ENCODE data around the gene COL25A1. TPM values are rescaled to one million over a fixed set of nuclear protein-coding genes. Genes with fewer than 3 reads are reported as not detected.
A peak's percentile ranks its signal among the peaks of the same experiment; 100 is the strongest.

COL25A1 gene
- total RNA-seq, 2 experiments from 2014 or later = 0.36 TPM; not detected in 1

- Mint-ChIP-seq H3K27me3 (peaks cover 15% of the 10 kb centered on the region), H3K9me3 (no peaks in the 10 kb centered on the region), H3K4me3 (no peak overlapping the region), H3K36me3 (no peaks in the 10 kb centered on the region), H3K27ac (no peak overlapping the region), H3K4me1 (peaks cover 5% of the 10 kb centered on the region)
- DNase-seq = peak; percentile 34
Measured at GRCh38 chr4:108830509-108831244, 471.8 kb downstream of the COL25A1 start.

GRCh38 chr4:108829966-108830492 lies 472.4 kb downstream of the COL25A1 start:
- peaks cover 15% of the 10 kb centered on the region for H3K27me3 Mint-ChIP-seq
- H3K9me3 Mint-ChIP-seq = no peaks in the 10 kb centered on the region
- H3K36me3 Mint-ChIP-seq = no peaks in the 10 kb centered on the region
- DNase-seq = no peak
- H3K4me1 Mint-ChIP-seq = peaks cover 5% of the 10 kb centered on the region
- no peak overlapping the region for H3K27ac Mint-ChIP-seq
- no peak overlapping the region for H3K4me3 Mint-ChIP-seq

- H3K4me3 Mint-ChIP-seq = no peak overlapping the region
- H3K4me1 Mint-ChIP-seq = peaks cover 5% of the 10 kb centered on the region
- H3K9me3 Mint-ChIP-seq = no peaks in the 10 kb centered on the region
- no peaks in the 10 kb centered on the region for H3K36me3 Mint-ChIP-seq
- no peak overlapping the region for H3K27ac Mint-ChIP-seq
- DNase-seq = no peak
- H3K27me3 Mint-ChIP-seq = peaks cover 6% of the 10 kb centered on the region
Measured at GRCh38 chr4:108828620-108829019, 473.8 kb downstream of the COL25A1 start.

- no peak overlapping the region for H3K27ac Mint-ChIP-seq
- peaks cover under 1% of the 10 kb centered on the region for H3K27me3 Mint-ChIP-seq
- no peaks in the 10 kb centered on the region for H3K36me3 Mint-ChIP-seq
- peaks cover 4% of the 10 kb centered on the region for H3K4me1 Mint-ChIP-seq
- H3K9me3 Mint-ChIP-seq = no peaks in the 10 kb centered on the region
- no peak for DNase-seq
- no peak overlapping the region for H3K4me3 Mint-ChIP-seq
Measured at GRCh38 chr4:108825737-108826136, 476.7 kb downstream of the COL25A1 start.

- Mint-ChIP-seq H3K27me3 (peaks cover 7% of the 10 kb centered on the region), H3K9me3 (no peaks in the 10 kb centered on the region), H3K4me1 (no peaks in the 10 kb centered on the region), H3K4me3 (no peak overlapping the region), H3K27ac (no peak overlapping the region), H3K36me3 (no peaks in the 10 kb centered on the region)
- no peak for DNase-seq
Measured at GRCh38 chr4:108821351-108821930, 481.0 kb downstream of the COL25A1 start.

GRCh38 chr4:108820492-108821350 lies 481.7 kb downstream of the COL25A1 start:
- Mint-ChIP-seq H3K27me3 (peaks cover 7% of the 10 kb centered on the region), H3K36me3 (no peaks in the 10 kb centered on the region), H3K9me3 (no peaks in the 10 kb centered on the region), H3K27ac (no peak overlapping the region), H3K4me1 (no peaks in the 10 kb centered on the region), H3K4me3 (no peak overlapping the region)
- DNase-seq = no peak

GRCh38 chr4:108814326-108814725 lies 488.1 kb downstream of the COL25A1 start:
- Mint-ChIP-seq H3K36me3 (no peaks in the 10 kb centered on the region), H3K27me3 (peaks cover 9% of the 10 kb centered on the region), H3K9me3 (no peaks in the 10 kb centered on the region), H3K27ac (no peak overlapping the region), H3K4me1 (no peaks in the 10 kb centered on the region), H3K4me3 (no peak overlapping the region)
- no peak for DNase-seq

- no peak overlapping the region for H3K27ac Mint-ChIP-seq
Measured at GRCh38 chr4:108813261-108813660, 489.2 kb downstream of the COL25A1 start.

GRCh38 chr4:108811486-108811885 lies 491.0 kb downstream of the COL25A1 start:
- no peak overlapping the region for H3K27ac Mint-ChIP-seq
- no peaks in the 10 kb centered on the region for H3K4me1 Mint-ChIP-seq
- DNase-seq = no peak
- no peaks in the 10 kb centered on the region for H3K9me3 Mint-ChIP-seq
- H3K36me3 Mint-ChIP-seq = no peaks in the 10 kb centered on the region
- H3K4me3 Mint-ChIP-seq = no peak overlapping the region
- H3K27me3 Mint-ChIP-seq = peaks cover 11% of the 10 kb centered on the region

More at GRCh38 chr4:108813261-108813660, 489.2 kb downstream of the COL25A1 start:
- Mint-ChIP-seq H3K4me3 (no peak overlapping the region), H3K27me3 (peaks cover 9% of the 10 kb centered on the region), H3K9me3 (no peaks in the 10 kb centered on the region), H3K4me1 (no peaks in the 10 kb centered on the region), H3K36me3 (no peaks in the 10 kb centered on the region)
- DNase-seq = no peak

- Mint-ChIP-seq H3K36me3 (no peaks in the 10 kb centered on the region), H3K27ac (no peak overlapping the region)
- no peak for DNase-seq
Measured at GRCh38 chr4:108810087-108810486, 492.4 kb downstream of the COL25A1 start.

GRCh38 chr4:108804648-108805273 lies 497.7 kb downstream of the COL25A1 start:
- no peak for DNase-seq
- H3K4me1 Mint-ChIP-seq = no peaks in the 10 kb centered on the region
- no peak overlapping the region for H3K4me3 Mint-ChIP-seq
- H3K36me3 Mint-ChIP-seq = no peaks in the 10 kb centered on the region
- H3K27me3 Mint-ChIP-seq = peaks cover 5% of the 10 kb centered on the region
- no peak overlapping the region for H3K27ac Mint-ChIP-seq
- no peaks in the 10 kb centered on the region for H3K9me3 Mint-ChIP-seq

More at GRCh38 chr4:108810087-108810486, 492.4 kb downstream of the COL25A1 start:
- Mint-ChIP-seq H3K27me3 (peaks cover 11% of the 10 kb centered on the region), H3K4me3 (no peak overlapping the region), H3K4me1 (no peaks in the 10 kb centered on the region), H3K9me3 (no peaks in the 10 kb centered on the region)

- Mint-ChIP-seq H3K4me3 (no peak overlapping the region), H3K27me3 (no peaks in the 10 kb centered on the region), H3K27ac (no peak overlapping the region), H3K36me3 (no peaks in the 10 kb centered on the region), H3K4me1 (no peaks in the 10 kb centered on the region), H3K9me3 (no peaks in the 10 kb centered on the region)
- DNase-seq = no peak
Measured at GRCh38 chr4:108799306-108799705, 503.2 kb downstream of the COL25A1 start.

GRCh38 chr4:108796173-108796572 lies 506.3 kb downstream of the COL25A1 start:
- Mint-ChIP-seq H3K9me3 (no peaks in the 10 kb centered on the region), H3K27ac (no peak overlapping the region), H3K36me3 (no peaks in the 10 kb centered on the region), H3K4me3 (no peak overlapping the region), H3K27me3 (no peaks in the 10 kb centered on the region), H3K4me1 (no peaks in the 10 kb centered on the region)
- DNase-seq = no peak

GRCh38 chr4:108795733-108796132 lies 506.7 kb downstream of the COL25A1 start:
- DNase-seq = no peak
- Mint-ChIP-seq H3K4me3 (no peak overlapping the region), H3K27ac (no peak overlapping the region), H3K4me1 (no peaks in the 10 kb centered on the region), H3K36me3 (no peaks in the 10 kb centered on the region), H3K9me3 (no peaks in the 10 kb centered on the region), H3K27me3 (no peaks in the 10 kb centered on the region)

- H3K4me1 Mint-ChIP-seq = no peaks in the 10 kb centered on the region
- no peak overlapping the region for H3K4me3 Mint-ChIP-seq
- no peaks in the 10 kb centered on the region for H3K9me3 Mint-ChIP-seq
- no peak for DNase-seq
- H3K36me3 Mint-ChIP-seq = no peaks in the 10 kb centered on the region
- no peaks in the 10 kb centered on the region for H3K27me3 Mint-ChIP-seq
- H3K27ac Mint-ChIP-seq = no peak overlapping the region
Measured at GRCh38 chr4:108794136-108794535, 508.3 kb downstream of the COL25A1 start.
